ENCODE measurements around the gene OR7C1.

The OR7C1 gene

DNA sequence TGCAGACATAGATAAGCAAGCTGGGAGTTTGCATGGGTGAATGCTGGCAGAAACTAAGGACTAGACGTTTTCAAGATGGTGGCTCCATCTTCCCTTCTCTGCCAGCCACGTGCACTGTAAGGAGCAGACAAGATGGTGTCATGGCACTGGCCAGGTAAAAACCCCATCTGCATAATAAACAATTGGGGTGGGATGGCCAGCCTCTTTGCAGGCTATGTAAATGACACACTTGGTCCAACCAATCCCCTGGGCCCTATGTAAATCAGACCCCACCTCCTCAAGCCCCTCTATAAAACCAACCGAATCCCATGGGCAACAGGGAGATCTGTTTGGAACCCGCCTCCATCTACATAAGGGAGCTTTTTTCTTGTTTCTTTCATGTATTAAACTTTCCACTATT, 2.4 kb upstream of the OR7C1 start:
- no peak for DNase-seq (ENCODE audit: low read depth)

GRCh38 chr19:14830702-14831101, 4.3 kb downstream of the OR7C1 start:
- TF ChIP-seq, protein P1, sequence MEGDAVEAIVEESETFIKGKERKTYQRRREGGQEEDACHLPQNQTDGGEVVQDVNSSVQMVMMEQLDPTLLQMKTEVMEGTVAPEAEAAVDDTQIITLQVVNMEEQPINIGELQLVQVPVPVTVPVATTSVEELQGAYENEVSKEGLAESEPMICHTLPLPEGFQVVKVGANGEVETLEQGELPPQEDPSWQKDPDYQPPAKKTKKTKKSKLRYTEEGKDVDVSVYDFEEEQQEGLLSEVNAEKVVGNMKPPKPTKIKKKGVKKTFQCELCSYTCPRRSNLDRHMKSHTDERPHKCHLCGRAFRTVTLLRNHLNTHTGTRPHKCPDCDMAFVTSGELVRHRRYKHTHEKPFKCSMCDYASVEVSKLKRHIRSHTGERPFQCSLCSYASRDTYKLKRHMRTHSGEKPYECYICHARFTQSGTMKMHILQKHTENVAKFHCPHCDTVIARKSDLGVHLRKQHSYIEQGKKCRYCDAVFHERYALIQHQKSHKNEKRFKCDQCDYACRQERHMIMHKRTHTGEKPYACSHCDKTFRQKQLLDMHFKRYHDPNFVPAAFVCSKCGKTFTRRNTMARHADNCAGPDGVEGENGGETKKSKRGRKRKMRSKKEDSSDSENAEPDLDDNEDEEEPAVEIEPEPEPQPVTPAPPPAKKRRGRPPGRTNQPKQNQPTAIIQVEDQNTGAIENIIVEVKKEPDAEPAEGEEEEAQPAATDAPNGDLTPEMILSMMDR (conservative IDR thresholded peaks at IDR 0.05; ENCODE audit: low read depth, low read length) = no peak

More for the DNA sequence above, 2.4 kb upstream of the OR7C1 start:
- TF ChIP-seq, protein P1 (conservative IDR thresholded peaks at IDR 0.05; ENCODE audit: low read depth, low read length) = no peak
- no peak overlapping the region for H3K4me3 ChIP-seq (ENCODE audit: low read depth, low read length)

DNA sequence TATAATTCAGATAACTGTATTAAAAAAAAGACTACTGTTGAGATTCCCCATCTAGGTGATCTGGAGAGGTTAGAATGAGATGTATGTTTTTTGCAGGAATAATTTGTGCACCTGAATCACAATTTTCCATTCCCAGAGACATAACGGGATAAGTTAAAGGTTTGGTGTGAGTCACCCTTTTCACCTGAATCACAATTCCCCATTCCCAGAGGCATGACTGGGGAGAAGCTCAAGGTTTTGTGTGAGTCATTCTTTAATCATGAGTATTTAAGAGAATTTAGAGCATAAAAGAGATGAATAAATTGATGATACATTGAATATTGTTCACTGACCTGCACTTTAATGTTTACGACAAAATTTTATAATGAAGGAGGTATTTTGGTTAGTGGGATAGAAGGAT, 9.0 kb downstream of the OR7C1 start:
- TF ChIP-seq, protein P1 (conservative IDR thresholded peaks at IDR 0.05; ENCODE audit: low read depth, low read length) = no peak
- no peak for DNase-seq (ENCODE audit: low read depth)
- no peak overlapping the region for H3K4me3 ChIP-seq (ENCODE audit: low read depth, low read length)

More at GRCh38 chr19:14830702-14831101, 4.3 kb downstream of the OR7C1 start:
- DNase-seq (ENCODE audit: low read depth) = no peak
- no peak overlapping the region for H3K4me3 ChIP-seq (ENCODE audit: low read depth, low read length)

DNA sequence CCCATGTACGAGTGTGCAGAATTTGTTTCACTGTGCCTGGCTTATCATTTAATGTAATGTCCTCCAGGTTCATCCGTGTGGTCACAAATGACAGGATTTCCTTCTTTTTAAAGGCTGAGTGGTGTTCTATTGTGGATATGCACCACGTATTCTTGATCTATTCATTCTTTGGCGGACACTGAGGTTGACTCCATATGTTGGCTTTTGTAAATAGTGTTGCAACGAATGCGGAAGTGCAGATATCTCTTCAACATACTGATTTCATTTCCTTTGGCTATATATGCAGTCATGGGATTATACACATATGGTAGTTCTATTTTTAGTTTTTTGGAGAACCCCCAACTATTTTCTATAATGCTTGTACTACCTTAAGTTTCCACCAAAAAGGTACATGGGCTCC, 13.0 kb downstream of the OR7C1 start:
- no peak for DNase-seq (ENCODE audit: low read depth)
- no peak overlapping the region for H3K4me3 ChIP-seq (ENCODE audit: low read depth, low read length)
- TF ChIP-seq, protein P1 (conservative IDR thresholded peaks at IDR 0.05; ENCODE audit: low read depth, low read length) = no peak

GRCh38 chr19:14818588-14818987, 16.4 kb downstream of the OR7C1 start:
- no peak overlapping the region for H3K4me3 ChIP-seq (ENCODE audit: low read depth, low read length)
- TF ChIP-seq, protein P1 (conservative IDR thresholded peaks at IDR 0.05; ENCODE audit: low read depth, low read length) = no peak
- no peak for DNase-seq (ENCODE audit: low read depth)

GRCh38 chr19:14817052-14817451, 17.9 kb downstream of the OR7C1 start:
- DNase-seq (ENCODE audit: low read depth) = no peak
- TF ChIP-seq, protein P1 (conservative IDR thresholded peaks at IDR 0.05; ENCODE audit: low read depth, low read length) = no peak
- no peak overlapping the region for H3K4me3 ChIP-seq (ENCODE audit: low read depth, low read length)

DNA sequence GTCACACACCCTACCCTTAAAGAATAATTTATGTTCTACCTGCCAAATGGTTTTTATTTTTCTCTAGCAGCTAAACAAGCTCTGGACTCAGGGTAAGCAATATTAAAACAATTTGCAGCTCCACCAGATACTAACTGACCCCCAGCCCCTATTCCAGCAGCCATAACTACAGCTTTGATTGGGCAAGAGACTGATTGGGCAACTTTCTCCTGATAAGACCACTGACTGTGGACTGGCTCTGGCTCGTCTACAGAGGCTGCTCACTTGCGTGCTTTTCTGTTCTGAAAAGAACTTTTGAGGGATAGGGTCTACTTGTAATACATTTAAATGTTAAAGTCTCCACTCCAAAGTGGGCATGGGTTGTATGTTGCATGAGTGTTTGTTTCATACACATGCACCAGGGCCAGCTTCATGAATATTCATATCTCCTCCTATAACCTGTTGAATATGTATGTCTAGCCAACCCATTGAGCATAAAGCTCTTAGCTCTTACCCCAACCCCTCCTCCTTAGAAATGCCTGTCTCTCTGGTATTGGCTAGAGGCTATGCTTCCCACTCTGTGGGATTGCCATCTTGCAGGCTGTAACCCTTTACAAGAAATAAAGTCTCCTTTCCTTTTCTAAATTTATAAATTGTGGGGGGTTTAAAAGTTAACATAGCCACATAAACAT, 19.9 kb downstream of the OR7C1 start:
- no peak for DNase-seq (ENCODE audit: low read depth)
- H3K4me3 ChIP-seq (ENCODE audit: low read depth, low read length) = no peak overlapping the region
- TF ChIP-seq, protein P1 (conservative IDR thresholded peaks at IDR 0.05; ENCODE audit: low read depth, low read length) = no peak
